Measurements from ENCODE around the gene PLEKHM3. TPM values are rescaled to one million over a fixed set of nuclear protein-coding genes. Genes with fewer than 3 reads are reported as not detected.
A peak's percentile ranks its signal among the peaks of the same experiment; 100 is the strongest.

The PLEKHM3 gene
- total and polyA plus RNA-seq, 4 donors = 3.0 to 18.3 (median 5.5) TPM

- Histone ChIP-seq H3K27me3 (ENCODE audit: control insufficient read depth in 4 of 4, insufficient read depth in 4 of 4, low read length in 3 of 4) (no peaks in the 10 kb centered on the region), H3K4me1 (ENCODE audit: control insufficient read depth in 4 of 4, insufficient read depth in 4 of 4, low read length in 3 of 4) (peaks cover 6 to 31% (median 19%) of the 10 kb centered on the region in 4 donors), H3K4me3 (ENCODE audit: low read depth in 1 of 3, low read length in 3 of 3) (no peak overlapping the region), H3K27ac (ENCODE audit: low read depth in 1 of 2, low read length in 2 of 2) (peak overlapping the region; percentile 17 to 40), H3K36me3 (ENCODE audit: control insufficient read depth in 4 of 4, insufficient read depth in 3 of 4, low read depth in 1 of 4, low read length in 3 of 4) (no peaks in the 10 kb centered on the region), H3K9me3 (ENCODE audit: control insufficient read depth in 4 of 4, low read length in 3 of 4) (no peaks in the 10 kb centered on the region), H3K9ac (ENCODE audit: low read depth in 1 of 2, low read length in 2 of 2) (no peak overlapping the region)
- no peak for DNase-seq (ENCODE audit: low spot score)
- TF ChIP-seq JUND (IDR thresholded peaks at IDR 0.05) (no peak), RXRA (IDR thresholded peaks at IDR 0.05) (peak; percentile 4 to 11), RAD21 (IDR thresholded peaks at IDR 0.05) (peak in 1 of 2 donors; percentile 28), FOXA2 (IDR thresholded peaks at IDR 0.05) (no peak), HNF4A (conservative IDR thresholded peaks at IDR 0.05) (peak in 1 of 2 donors; percentile 7)
- 38% methylated on average over 8 of the region's 8 CpGs for WGBS
Measured at GRCh38 chr2:207796585-207797350, 228.6 kb downstream of the PLEKHM3 start.

GRCh38 chr2:207792244-207792785, 233.0 kb downstream of the PLEKHM3 start:
- H3K9ac ChIP-seq (ENCODE audit: low read depth in 1 of 2, low read length in 2 of 2) = no peak overlapping the region

GRCh38 chr2:207791579-207792243, 233.6 kb downstream of the PLEKHM3 start:
- Histone ChIP-seq H3K4me1 (ENCODE audit: control insufficient read depth in 4 of 4, insufficient read depth in 4 of 4, low read length in 3 of 4) (peaks cover 6 to 13% (median 11%) of the 10 kb centered on the region in 4 donors), H3K36me3 (ENCODE audit: control insufficient read depth in 4 of 4, insufficient read depth in 3 of 4, low read depth in 1 of 4, low read length in 3 of 4) (no peaks in the 10 kb centered on the region), H3K9me3 (ENCODE audit: control insufficient read depth in 4 of 4, low read length in 3 of 4) (no peaks in the 10 kb centered on the region), H3K4me3 (ENCODE audit: low read depth in 1 of 3, low read length in 3 of 3) (no peak overlapping the region), H3K27me3 (ENCODE audit: control insufficient read depth in 4 of 4, insufficient read depth in 4 of 4, low read length in 3 of 4) (no peaks in the 10 kb centered on the region), H3K9ac (ENCODE audit: low read depth in 1 of 2, low read length in 2 of 2) (no peak overlapping the region), H3K27ac (ENCODE audit: low read depth in 1 of 2, low read length in 2 of 2) (no peak overlapping the region)
- WGBS = 69% methylated on average over 6 of the region's 6 CpGs
- no peak for DNase-seq (ENCODE audit: low spot score)
- TF ChIP-seq EGR1 (IDR thresholded peaks at IDR 0.05; ENCODE audit: low read depth in 2 of 2) (no peak), NR2F2 (IDR thresholded peaks at IDR 0.05) (no peak), ZBTB33 (IDR thresholded peaks at IDR 0.05) (no peak), YY1 (IDR thresholded peaks at IDR 0.05) (no peak), GABPA (IDR thresholded peaks at IDR 0.05 in 1 of 2, conservative IDR thresholded peaks at IDR 0.05 in 1 of 2) (no peak), RXRA (IDR thresholded peaks at IDR 0.05) (no peak), HNF4G (IDR thresholded peaks at IDR 0.05) (no peak), ATF3 (IDR thresholded peaks at IDR 0.05) (no peak), TAF1 (conservative IDR thresholded peaks at IDR 0.05) (no peak), JUND (IDR thresholded peaks at IDR 0.05) (no peak), MAX (IDR thresholded peaks at IDR 0.05) (no peak), HNF4A (conservative IDR thresholded peaks at IDR 0.05) (no peak), REST (IDR thresholded peaks at IDR 0.05) (no peak), CTCF (IDR thresholded peaks at IDR 0.05; ENCODE audit: low read depth, low read length, missing input control) (no peak)

More at GRCh38 chr2:207792244-207792785, 233.0 kb downstream of the PLEKHM3 start:
- DNase-seq (ENCODE audit: low spot score) = no peak
- TF ChIP-seq JUND (IDR thresholded peaks at IDR 0.05) (no peak), MAX (IDR thresholded peaks at IDR 0.05) (no peak), YY1 (IDR thresholded peaks at IDR 0.05) (no peak), FOXA2 (IDR thresholded peaks at IDR 0.05) (no peak), HNF4G (IDR thresholded peaks at IDR 0.05) (no peak)
- Histone ChIP-seq H3K4me1 (ENCODE audit: control insufficient read depth in 4 of 4, insufficient read depth in 4 of 4, low read length in 3 of 4) (peaks cover 7 to 17% (median 14%) of the 10 kb centered on the region in 4 donors), H3K9me3 (ENCODE audit: control insufficient read depth in 4 of 4, low read length in 3 of 4) (no peaks in the 10 kb centered on the region), H3K36me3 (ENCODE audit: control insufficient read depth in 4 of 4, insufficient read depth in 3 of 4, low read depth in 1 of 4, low read length in 3 of 4) (no peaks in the 10 kb centered on the region), H3K27ac (ENCODE audit: low read depth in 1 of 2, low read length in 2 of 2) (no peak overlapping the region), H3K4me3 (ENCODE audit: low read depth in 1 of 3, low read length in 3 of 3) (no peak overlapping the region), H3K27me3 (ENCODE audit: control insufficient read depth in 4 of 4, insufficient read depth in 4 of 4, low read length in 3 of 4) (no peaks in the 10 kb centered on the region)
- 66% methylated on average over 6 of the region's 6 CpGs for WGBS

All from liver (tissue), 9 donors.